ENCODE data around the gene ADGRG2.

- TF ChIP-seq, protein P1, sequence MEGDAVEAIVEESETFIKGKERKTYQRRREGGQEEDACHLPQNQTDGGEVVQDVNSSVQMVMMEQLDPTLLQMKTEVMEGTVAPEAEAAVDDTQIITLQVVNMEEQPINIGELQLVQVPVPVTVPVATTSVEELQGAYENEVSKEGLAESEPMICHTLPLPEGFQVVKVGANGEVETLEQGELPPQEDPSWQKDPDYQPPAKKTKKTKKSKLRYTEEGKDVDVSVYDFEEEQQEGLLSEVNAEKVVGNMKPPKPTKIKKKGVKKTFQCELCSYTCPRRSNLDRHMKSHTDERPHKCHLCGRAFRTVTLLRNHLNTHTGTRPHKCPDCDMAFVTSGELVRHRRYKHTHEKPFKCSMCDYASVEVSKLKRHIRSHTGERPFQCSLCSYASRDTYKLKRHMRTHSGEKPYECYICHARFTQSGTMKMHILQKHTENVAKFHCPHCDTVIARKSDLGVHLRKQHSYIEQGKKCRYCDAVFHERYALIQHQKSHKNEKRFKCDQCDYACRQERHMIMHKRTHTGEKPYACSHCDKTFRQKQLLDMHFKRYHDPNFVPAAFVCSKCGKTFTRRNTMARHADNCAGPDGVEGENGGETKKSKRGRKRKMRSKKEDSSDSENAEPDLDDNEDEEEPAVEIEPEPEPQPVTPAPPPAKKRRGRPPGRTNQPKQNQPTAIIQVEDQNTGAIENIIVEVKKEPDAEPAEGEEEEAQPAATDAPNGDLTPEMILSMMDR (conservative IDR thresholded peaks at IDR 0.05) = no peak
- no peak for TF ChIP-seq ZFX (IDR thresholded peaks at IDR 0.05)
Observed at GRCh38 chrX:19046343-19047215, 75.7 kb downstream of the ADGRG2 start.

Data from C4-2B (cell line).